NOMO-1 treated with DMSO at 0.1 percent for 48 hours (cell line): Measurements from ENCODE around the gene CSNK1G3.
"Not testable (repeated sequence)": the region's sequence is repeated elsewhere in the genome, so short reads cannot be mapped to it uniquely, and the experiment has no call there.

Experiments used
- DNase-seq: peaks from one replicate; lab custom pipeline; 2025; ENCODE audit not compliant: unreplicated experiment; lab: John Stamatoyannopoulos, UW

Gene CSNK1G3

GRCh38 chr5:123636006-123636405 is 124.0 kb downstream of the CSNK1G3 start:
- DNase-seq, result no peak

GRCh38 chr5:123637028-123637427 is 125.1 kb downstream of the CSNK1G3 start:
- DNase-seq, result not testable (repeated sequence)

GRCh38 chr5:123639244-123639643 is 127.3 kb downstream of the CSNK1G3 start:
- no peak for DNase-seq

GRCh38 chr5:123645024-123645603 is 133.1 kb downstream of the CSNK1G3 start:
- DNase-seq, result no peak

GRCh38 chr5:123647066-123647465 is 135.1 kb downstream of the CSNK1G3 start:
- peak; percentile 66 for DNase-seq

- DNase-seq, result no peak
Observed at GRCh38 chr5:123651234-123651633, 139.3 kb downstream of the CSNK1G3 start.

GRCh38 chr5:123659011-123659410 is 147.0 kb downstream of the CSNK1G3 start:
- DNase-seq, result no peak

- DNase-seq, result no peak
Observed at GRCh38 chr5:123659495-123659894, 147.5 kb downstream of the CSNK1G3 start.

GRCh38 chr5:123664961-123665360 is 153.0 kb downstream of the CSNK1G3 start:
- DNase-seq, result no peak

GRCh38 chr5:123665822-123666371 is 153.9 kb downstream of the CSNK1G3 start:
- DNase-seq, result no peak
